ENCODE results near the gene NPY. TPM values are rescaled to one million over a fixed set of nuclear protein-coding genes. Genes with fewer than 3 reads are reported as not detected.

The NPY gene
- total and polyA plus RNA-seq, 10 of the 15 experiments (the other 5 are each of a cell fraction or from before 2014, with no cell fraction given) = not detected

GRCh38 chr7:24271938-24272337 is 12.1 kb upstream of the NPY start:
- in situ Hi-C loops (cut with MboI) = no loop called here
- Histone ChIP-seq H2AFZ (ENCODE audit: control insufficient read depth, low read depth, low read length) (no peak overlapping the region), H3K27ac (ENCODE audit: control insufficient read depth, insufficient read depth) (no peak overlapping the region), H3K9ac (ENCODE audit: control insufficient read depth, insufficient read depth, low read length) (no peak overlapping the region), H3K9me3 (replicated peaks; ENCODE audit: control insufficient read depth, insufficient read depth, low read length) (no peaks in the 10 kb centered on the region), H3K4me1 (ENCODE audit: control insufficient read depth, insufficient read depth, low read length) (no peaks in the 10 kb centered on the region), H4K20me1 (ENCODE audit: control insufficient read depth, insufficient read depth) (no peaks in the 10 kb centered on the region), H3K79me2 (ENCODE audit: control insufficient read depth, insufficient read depth, low read length) (no peaks in the 10 kb centered on the region), H3K4me3 (no peak overlapping the region), H3K27me3 (replicated peaks in 1 of 2; ENCODE audit: control insufficient read depth in 2 of 2, insufficient read depth in 2 of 2, low read length in 1 of 2) (peaks cover 0 to 3% of the 10 kb centered on the region in 2 experiments; a peak in 2 of 4 replicates), H3K36me3 (ENCODE audit: control insufficient read depth in 2 of 2, insufficient read depth in 2 of 2, low read length in 1 of 2) (no peaks in the 10 kb centered on the region), H3K4me2 (ENCODE audit: control insufficient read depth, insufficient read depth) (no peak overlapping the region)
- WGBS (ENCODE audit: insufficient coverage, insufficient replicate concordance, low lambda C conversion rate, missing lambda C conversion rate) = 3% methylated on average over 4 of the region's 4 CpGs
- no peak for TF ChIP-seq TAF1 (IDR thresholded peaks at IDR 0.05; ENCODE audit: borderline replicate concordance, low read depth, low read length)
- no peak for TF ChIP-seq STAT1 (conservative IDR thresholded peaks at IDR 0.05)
- TF ChIP-seq STAT3 (IDR thresholded peaks at IDR 0.05; ENCODE audit: low read depth, low read length) = no peak
- no peak for TF ChIP-seq ZBED1 (IDR thresholded peaks at IDR 0.05; ENCODE audit: borderline replicate concordance)
- no peak for TF ChIP-seq SREBF1 (IDR thresholded peaks at IDR 0.05; ENCODE audit: low read length)
- no peak for TF ChIP-seq SMAD5 (IDR thresholded peaks at IDR 0.05; ENCODE audit: low read depth)
- no peak for TF ChIP-seq BHLHE40 (IDR thresholded peaks at IDR 0.05; ENCODE audit: borderline replicate concordance in 1 of 2, low read depth in 2 of 2, low read length in 1 of 2)
- no peak for TF ChIP-seq NFXL1 (IDR thresholded peaks at IDR 0.05; ENCODE audit: borderline replicate concordance)
- TF ChIP-seq, protein P1, sequence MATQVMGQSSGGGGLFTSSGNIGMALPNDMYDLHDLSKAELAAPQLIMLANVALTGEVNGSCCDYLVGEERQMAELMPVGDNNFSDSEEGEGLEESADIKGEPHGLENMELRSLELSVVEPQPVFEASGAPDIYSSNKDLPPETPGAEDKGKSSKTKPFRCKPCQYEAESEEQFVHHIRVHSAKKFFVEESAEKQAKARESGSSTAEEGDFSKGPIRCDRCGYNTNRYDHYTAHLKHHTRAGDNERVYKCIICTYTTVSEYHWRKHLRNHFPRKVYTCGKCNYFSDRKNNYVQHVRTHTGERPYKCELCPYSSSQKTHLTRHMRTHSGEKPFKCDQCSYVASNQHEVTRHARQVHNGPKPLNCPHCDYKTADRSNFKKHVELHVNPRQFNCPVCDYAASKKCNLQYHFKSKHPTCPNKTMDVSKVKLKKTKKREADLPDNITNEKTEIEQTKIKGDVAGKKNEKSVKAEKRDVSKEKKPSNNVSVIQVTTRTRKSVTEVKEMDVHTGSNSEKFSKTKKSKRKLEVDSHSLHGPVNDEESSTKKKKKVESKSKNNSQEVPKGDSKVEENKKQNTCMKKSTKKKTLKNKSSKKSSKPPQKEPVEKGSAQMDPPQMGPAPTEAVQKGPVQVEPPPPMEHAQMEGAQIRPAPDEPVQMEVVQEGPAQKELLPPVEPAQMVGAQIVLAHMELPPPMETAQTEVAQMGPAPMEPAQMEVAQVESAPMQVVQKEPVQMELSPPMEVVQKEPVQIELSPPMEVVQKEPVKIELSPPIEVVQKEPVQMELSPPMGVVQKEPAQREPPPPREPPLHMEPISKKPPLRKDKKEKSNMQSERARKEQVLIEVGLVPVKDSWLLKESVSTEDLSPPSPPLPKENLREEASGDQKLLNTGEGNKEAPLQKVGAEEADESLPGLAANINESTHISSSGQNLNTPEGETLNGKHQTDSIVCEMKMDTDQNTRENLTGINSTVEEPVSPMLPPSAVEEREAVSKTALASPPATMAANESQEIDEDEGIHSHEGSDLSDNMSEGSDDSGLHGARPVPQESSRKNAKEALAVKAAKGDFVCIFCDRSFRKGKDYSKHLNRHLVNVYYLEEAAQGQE (IDR thresholded peaks at IDR 0.05; ENCODE audit: low read depth, low read length) = no peak
- POLR2A ChIA-PET = no interaction called here
- RAD21 ChIA-PET (ENCODE audit: unreplicated experiment) = no interaction called here
- no peak for ATAC-seq
- SMC1A ChIA-PET (ENCODE audit: uncharacterized antibody, unreplicated experiment) = no interaction called here
- CTCF ChIA-PET = no interaction called here
- no TSS peak for BruUV-seq (replicated peaks)
- FAIRE-seq = no peak
- DNase-seq (ENCODE audit: low read depth, low spot score) = no peak
- intact Hi-C loops (cut with micrococcal nuclease; ENCODE audit: unreplicated experiment) = no loop called here

Measured in GM12878 (cell line).